Karpas-422 (cell line): ENCODE results near the gene ST6GALNAC4. TPM values are rescaled to one million over a fixed set of nuclear protein-coding genes. Genes with fewer than 3 reads are reported as not detected.

ENCODE experiments used
- DNase-seq: peaks from one replicate; pipeline ENCODE4 v3.0.0-alpha.2; 2015
- H2AFZ ChIP-seq: fragments of 200-600 bp; sonication (generic); 2 replicates; pipeline ENCODE4 v1.6.1; 2014; ENCODE audit warnings: antibody characterized with exemption, low read length, mixed read lengths
- H3K27ac ChIP-seq: fragments of 200-600 bp; sonication (generic); 2 replicates; pipeline ENCODE4 v1.5.1; 2014; ENCODE audit warnings: mild to moderate bottlenecking, low read length, moderate library complexity
- H3K27me3 ChIP-seq: fragments of 200-600 bp; sonication (generic); 2 replicates; pipeline ENCODE4 v1.6.1; 2014; ENCODE audit warnings: low read length, mixed read lengths
- H3K36me3 ChIP-seq: fragments of 200-600 bp; sonication (generic); 2 replicates; pipeline ENCODE4 v1.6.1; 2014; ENCODE audit warnings: low read length, mixed read lengths; ENCODE audit not compliant: insufficient read depth
- H3K4me1 ChIP-seq: fragments of 200-600 bp; sonication (generic); 2 replicates; pipeline ENCODE4 v1.6.1; 2014; ENCODE audit warnings: mild to moderate bottlenecking, low read length, mixed read lengths
- H3K4me2 ChIP-seq: fragments of 200-600 bp; sonication (generic); 2 replicates; pipeline ENCODE4 v1.6.1; 2014; ENCODE audit warnings: low read length, low read depth, mild to moderate bottlenecking; ENCODE audit not compliant: poor library complexity, severe bottlenecking
- H3K4me3 ChIP-seq: fragments of 200-600 bp; sonication (generic); 2 replicates; pipeline ENCODE4 v1.5.1; 2014; ENCODE audit warnings: mild to moderate bottlenecking, antibody characterized with exemption, low read length, mixed read lengths
- H3K79me2 ChIP-seq: fragments of 200-600 bp; sonication (generic); 2 replicates; pipeline ENCODE4 v1.6.1; 2014; ENCODE audit warnings: mild to moderate bottlenecking, low read length, mixed read lengths
- H3K9ac ChIP-seq: fragments of 200-600 bp; sonication (generic); 2 replicates; pipeline ENCODE4 v1.6.0; 2014; ENCODE audit warnings: low read length
- H3K9me2 ChIP-seq: fragments of 200-600 bp; sonication (generic), shearing (Covaris generic); replicated peaks from 2 replicates; pipeline ENCODE4 v1.6.0; 2014; ENCODE audit warnings: mild to moderate bottlenecking, low read length, moderate library complexity; ENCODE audit not compliant: insufficient read depth
- H3K9me3 ChIP-seq: fragments of 300-700, 200-600 bp; sonication (generic); 2 replicates; pipeline ENCODE4 v1.6.1; 2014; ENCODE audit warnings: low read length, mixed read lengths
- H4K20me1 ChIP-seq: fragments of 200-600 bp; sonication (generic); 2 replicates; pipeline ENCODE4 v1.6.1; 2014; ENCODE audit warnings: mild to moderate bottlenecking, antibody characterized with exemption, low read length, low read depth; ENCODE audit not compliant: insufficient read depth
- total RNA-seq: library from RNA; depleted of rRNA; stranded (reverse); fragments of >200 nt; shearing (Covaris generic); gene quantifications from 2 replicates; pipeline ENCODE4 v1.2.3, GENCODE V29; 2014; ENCODE audit warnings: low replicate concordance

The ST6GALNAC4 gene
- total RNA-seq, 1 experiment from 2014 or later: 23.5 TPM

GRCh38 chr9:127925959-127926905 is 9.4 kb upstream of the ST6GALNAC4 start:
- H4K20me1 ChIP-seq: peaks cover 20% of the 10 kb centered on the region; the same call in 1 of the 2 replicates
- H3K36me3 ChIP-seq: no peaks in the 10 kb centered on the region
- H3K4me2 ChIP-seq: no peak overlapping the region
- H3K27ac ChIP-seq: no peak overlapping the region
- H3K4me3 ChIP-seq: peak overlapping the region; percentile 30; the same call in 1 of the 2 replicates
- H2AFZ ChIP-seq: no peak overlapping the region
- H3K9me2 ChIP-seq: no peaks in the 10 kb centered on the region
- no peaks in the 10 kb centered on the region for H3K27me3 ChIP-seq
- no peaks in the 10 kb centered on the region for H3K79me2 ChIP-seq
- H3K9ac ChIP-seq: peak overlapping the region; percentile 17; the same call in 1 of the 2 replicates
- no peak for DNase-seq
- H3K9me3 ChIP-seq: no peaks in the 10 kb centered on the region
- peaks cover 15% of the 10 kb centered on the region for H3K4me1 ChIP-seq

- H3K36me3 ChIP-seq: no peaks in the 10 kb centered on the region
- H2AFZ ChIP-seq: no peak overlapping the region
- no peak for DNase-seq
- no peak overlapping the region for H3K4me3 ChIP-seq
- H3K9me3 ChIP-seq: no peaks in the 10 kb centered on the region
- no peaks in the 10 kb centered on the region for H3K27me3 ChIP-seq
- H3K9me2 ChIP-seq: no peaks in the 10 kb centered on the region
- H4K20me1 ChIP-seq: peaks cover 11% of the 10 kb centered on the region; the same call in 1 of the 2 replicates
- H3K4me1 ChIP-seq: peaks cover 6% of the 10 kb centered on the region
- H3K27ac ChIP-seq: no peak overlapping the region
- no peaks in the 10 kb centered on the region for H3K79me2 ChIP-seq
- H3K4me2 ChIP-seq: no peak overlapping the region
- H3K9ac ChIP-seq: no peak overlapping the region
Observed at GRCh38 chr9:127924736-127925444, 8.0 kb upstream of the ST6GALNAC4 start.

DNA sequence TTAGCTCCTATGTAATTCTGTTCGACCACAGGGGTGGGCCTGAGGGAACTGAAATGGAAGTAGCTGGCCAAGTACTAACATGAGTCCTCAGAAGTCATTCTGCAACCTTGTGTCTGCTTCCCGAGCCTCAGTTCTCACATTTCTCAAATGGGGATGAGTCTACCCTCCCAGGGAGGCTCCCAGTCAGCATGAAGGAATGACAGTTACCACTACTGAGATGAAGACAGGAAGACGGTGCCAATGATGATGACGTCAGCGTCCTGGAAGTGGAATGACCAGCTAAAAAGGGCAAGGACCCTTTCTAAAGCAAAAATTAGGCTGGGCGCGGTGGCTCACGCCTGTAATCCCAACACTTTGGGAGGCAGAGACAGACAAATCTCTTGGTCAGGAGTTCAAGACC is 6.9 kb upstream of the ST6GALNAC4 start:
- H3K27me3 ChIP-seq: no peaks in the 10 kb centered on the region
- H3K27ac ChIP-seq: no peak overlapping the region
- no peaks in the 10 kb centered on the region for H3K36me3 ChIP-seq
- H3K4me3 ChIP-seq: no peak overlapping the region
- no peaks in the 10 kb centered on the region for H3K9me3 ChIP-seq
- H3K79me2 ChIP-seq: no peaks in the 10 kb centered on the region
- H4K20me1 ChIP-seq: peaks cover 3% of the 10 kb centered on the region; the same call in 1 of the 2 replicates
- DNase-seq: no peak
- no peaks in the 10 kb centered on the region for H3K9me2 ChIP-seq
- no peak overlapping the region for H2AFZ ChIP-seq
- peaks cover 6% of the 10 kb centered on the region for H3K4me1 ChIP-seq
- H3K9ac ChIP-seq: no peak overlapping the region
- no peak overlapping the region for H3K4me2 ChIP-seq

DNA sequence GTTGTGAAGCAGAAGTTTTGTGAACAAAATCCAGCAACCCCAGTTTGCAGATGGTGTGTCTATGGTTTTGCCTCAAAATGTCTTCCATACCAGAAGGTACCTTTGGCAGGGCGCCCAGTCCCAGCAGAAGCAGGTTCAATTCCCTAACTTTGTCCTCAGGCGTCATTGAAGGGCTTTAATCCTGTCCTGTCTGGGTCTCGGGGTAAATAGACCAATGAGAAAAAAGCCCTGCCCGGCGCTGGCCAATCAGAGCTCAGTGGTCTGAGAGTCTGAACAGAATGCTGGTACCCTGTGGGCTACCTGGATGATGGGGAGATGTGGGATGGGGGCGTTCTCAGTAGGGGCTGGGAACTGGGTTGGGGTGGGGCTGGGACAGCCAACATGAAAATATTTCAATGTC is 6.2 kb upstream of the ST6GALNAC4 start:
- H3K9me3 ChIP-seq: no peaks in the 10 kb centered on the region
- no peak overlapping the region for H3K4me2 ChIP-seq
- H3K27ac ChIP-seq: no peak overlapping the region
- H4K20me1 ChIP-seq: no peaks in the 10 kb centered on the region
- no peak overlapping the region for H3K4me3 ChIP-seq
- no peaks in the 10 kb centered on the region for H3K9me2 ChIP-seq
- H3K27me3 ChIP-seq: no peaks in the 10 kb centered on the region
- no peaks in the 10 kb centered on the region for H3K36me3 ChIP-seq
- H3K79me2 ChIP-seq: no peaks in the 10 kb centered on the region
- H3K4me1 ChIP-seq: peaks cover 10% of the 10 kb centered on the region
- no peak for DNase-seq
- H3K9ac ChIP-seq: no peak overlapping the region
- H2AFZ ChIP-seq: no peak overlapping the region

DNA sequence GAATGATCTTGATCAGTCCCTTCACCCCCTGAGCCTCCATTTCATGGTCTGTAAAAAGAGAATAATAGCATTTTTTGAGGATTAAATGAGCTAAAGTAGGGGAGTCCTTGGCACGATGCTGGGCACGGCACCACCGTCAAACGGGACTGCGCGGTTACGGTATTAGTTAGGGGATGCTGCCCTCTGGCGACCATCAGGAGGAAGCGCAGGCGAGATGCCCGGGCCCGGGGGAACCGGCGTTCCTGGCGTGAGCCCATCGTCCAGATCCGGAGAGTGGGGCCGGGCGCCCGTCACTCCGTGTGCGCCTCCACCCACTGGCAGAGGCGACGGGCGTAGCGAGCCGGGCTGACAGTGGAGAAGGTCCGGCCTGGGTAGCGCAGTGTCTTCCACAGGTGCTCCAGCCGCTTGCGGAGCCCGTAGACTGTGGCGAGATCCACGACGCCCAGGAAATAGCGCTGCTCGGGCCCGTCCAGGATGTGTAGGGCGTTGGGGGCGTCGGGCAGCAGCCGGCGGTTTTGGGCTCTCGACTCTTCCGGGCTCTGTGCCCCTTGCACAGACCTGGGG is 4.8 kb upstream of the ST6GALNAC4 start:
- H3K9ac ChIP-seq: no peak overlapping the region
- H2AFZ ChIP-seq: no peak overlapping the region
- peaks cover 17% of the 10 kb centered on the region for H3K4me1 ChIP-seq
- peak overlapping the region; percentile 36 for H3K4me2 ChIP-seq
- H3K9me3 ChIP-seq: no peaks in the 10 kb centered on the region
- DNase-seq: peak; percentile 87
- peaks cover 1% of the 10 kb centered on the region; the same call in 1 of the 2 replicates for H3K79me2 ChIP-seq
- H4K20me1 ChIP-seq: no peaks in the 10 kb centered on the region
- no peak overlapping the region for H3K4me3 ChIP-seq
- H3K27ac ChIP-seq: no peak overlapping the region
- H3K9me2 ChIP-seq: no peaks in the 10 kb centered on the region
- no peaks in the 10 kb centered on the region for H3K36me3 ChIP-seq
- no peaks in the 10 kb centered on the region for H3K27me3 ChIP-seq

DNA sequence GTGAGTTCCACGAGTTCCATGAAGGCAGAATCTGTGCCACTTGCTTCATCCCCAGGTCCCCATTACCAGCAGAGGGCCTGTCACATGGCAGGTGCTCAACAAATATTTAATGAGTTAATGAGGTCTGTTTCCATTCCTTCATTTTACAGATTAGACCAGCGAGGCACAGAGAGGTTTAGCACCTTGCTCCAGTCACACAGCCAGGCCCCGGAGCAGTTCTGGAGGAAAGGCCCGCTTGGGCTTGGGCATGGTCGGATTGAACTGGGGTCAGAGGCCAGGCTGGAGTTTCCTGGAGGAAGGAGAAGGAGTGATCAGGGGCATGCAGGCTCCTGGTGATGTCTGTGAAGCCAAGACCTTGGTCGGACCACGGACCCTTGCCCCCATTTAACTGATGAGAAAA is 4.0 kb upstream of the ST6GALNAC4 start:
- no peak overlapping the region for H3K4me3 ChIP-seq
- no peak overlapping the region for H2AFZ ChIP-seq
- peaks cover 22% of the 10 kb centered on the region for H3K4me1 ChIP-seq
- H3K79me2 ChIP-seq: peaks cover 9% of the 10 kb centered on the region; the same call in 1 of the 2 replicates
- no peaks in the 10 kb centered on the region for H3K27me3 ChIP-seq
- no peaks in the 10 kb centered on the region for H4K20me1 ChIP-seq
- H3K9ac ChIP-seq: no peak overlapping the region
- DNase-seq: no peak
- H3K9me3 ChIP-seq: no peaks in the 10 kb centered on the region
- no peaks in the 10 kb centered on the region for H3K9me2 ChIP-seq
- H3K4me2 ChIP-seq: no peak overlapping the region
- no peak overlapping the region for H3K27ac ChIP-seq
- no peaks in the 10 kb centered on the region for H3K36me3 ChIP-seq

- no peaks in the 10 kb centered on the region for H3K9me3 ChIP-seq
- H3K9ac ChIP-seq: no peak overlapping the region
- 0 out of 2 replicates have a peak, but pooled peaks cover 6% of the 10 kb centered on the region for H3K36me3 ChIP-seq
- no peak overlapping the region for H3K27ac ChIP-seq
- H3K9me2 ChIP-seq: no peaks in the 10 kb centered on the region
- no peak overlapping the region for H3K4me2 ChIP-seq
- no peak overlapping the region for H3K4me3 ChIP-seq
- H3K4me1 ChIP-seq: peaks cover 35% of the 10 kb centered on the region
- peaks cover 17% of the 10 kb centered on the region for H3K79me2 ChIP-seq
- no peak overlapping the region for H2AFZ ChIP-seq
- H4K20me1 ChIP-seq: no peaks in the 10 kb centered on the region
- H3K27me3 ChIP-seq: no peaks in the 10 kb centered on the region
- no peak for DNase-seq
Observed at GRCh38 chr9:127919253-127919815, 2.5 kb upstream of the ST6GALNAC4 start.
